ENCODE measurements around the gene ABI2.
"Not testable (repeated sequence)": the region's sequence is repeated elsewhere in the genome, so short reads cannot be mapped to it uniquely, and the experiment has no call there.

Gene ABI2

GRCh38 chr2:203360833-203361430 is 32.7 kb downstream of the ABI2 start:
- no peak for DNase-seq

- no peak for DNase-seq
These were observed 33.3 kb downstream of the ABI2 start for GRCh38 chr2:203361495-203361894.

- no peak for DNase-seq
These were observed 33.7 kb downstream of the ABI2 start for GRCh38 chr2:203361922-203362321.

DNA sequence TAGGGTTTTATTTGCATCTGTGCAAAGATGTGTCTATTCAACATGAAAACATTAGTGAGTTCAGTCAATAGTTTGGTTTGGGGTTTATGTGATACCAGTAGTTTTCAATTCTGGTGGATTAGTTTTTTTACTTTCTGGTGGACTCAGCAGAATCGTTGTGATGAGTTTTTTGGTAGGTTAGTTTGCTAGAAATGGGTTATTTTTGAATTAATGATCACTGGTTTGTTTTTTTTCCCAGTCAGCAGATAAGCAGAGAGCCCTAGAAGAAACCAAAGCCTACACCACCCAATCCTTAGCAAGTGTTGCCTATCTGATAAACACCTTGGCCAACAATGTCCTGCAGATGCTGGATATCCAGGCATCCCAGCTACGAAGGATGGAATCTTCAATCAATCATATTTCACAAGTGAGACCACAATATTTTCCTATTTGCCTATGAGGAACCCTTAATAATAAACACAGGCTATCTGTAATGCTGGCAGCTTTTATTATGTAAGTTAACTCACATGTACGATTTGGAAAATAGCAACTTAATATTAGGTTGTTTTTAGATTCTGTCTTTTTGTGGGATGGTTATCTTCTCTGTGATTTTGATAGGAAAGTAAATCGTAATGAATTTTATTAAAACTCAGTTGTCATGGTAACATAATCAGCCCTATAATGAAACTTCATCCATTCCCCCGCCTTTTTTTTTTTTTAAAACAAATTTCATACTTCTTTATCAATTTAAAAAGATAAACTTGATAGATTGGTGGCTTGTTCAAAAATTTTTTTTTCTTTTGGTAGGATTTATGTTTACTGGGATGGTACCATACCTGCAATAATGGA is 38.7 kb downstream of the ABI2 start:
- no peak for DNase-seq

GRCh38 chr2:203372706-203373105 is 44.5 kb downstream of the ABI2 start:
- DNase-seq, result not testable (repeated sequence)

GRCh38 chr2:203376173-203376572 is 48.0 kb downstream of the ABI2 start:
- no peak for DNase-seq

GRCh38 chr2:203379156-203379555 is 51.0 kb downstream of the ABI2 start:
- no peak for DNase-seq

- no peak for DNase-seq
These were observed 54.8 kb downstream of the ABI2 start for GRCh38 chr2:203383038-203383437.

DNA sequence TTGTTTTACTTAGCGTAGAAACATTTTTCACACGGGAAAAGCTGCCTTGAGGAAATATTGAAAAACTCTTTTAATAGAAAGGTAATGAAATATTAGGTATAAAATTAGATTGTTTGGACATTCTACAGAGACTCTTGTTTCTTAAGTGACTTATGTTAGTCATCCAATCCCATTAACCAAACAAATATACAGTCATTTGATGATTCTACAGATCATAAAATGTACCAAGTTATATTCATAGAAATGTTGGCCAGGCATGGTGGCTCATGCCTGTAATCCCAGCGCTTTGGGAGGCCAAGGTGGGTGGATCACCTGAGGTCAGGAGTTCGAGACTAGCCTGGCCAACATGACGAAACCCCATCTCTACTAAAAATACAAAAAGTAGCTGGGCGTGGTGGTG is 60.0 kb downstream of the ABI2 start:
- DNase-seq, result not testable (repeated sequence)

DNA sequence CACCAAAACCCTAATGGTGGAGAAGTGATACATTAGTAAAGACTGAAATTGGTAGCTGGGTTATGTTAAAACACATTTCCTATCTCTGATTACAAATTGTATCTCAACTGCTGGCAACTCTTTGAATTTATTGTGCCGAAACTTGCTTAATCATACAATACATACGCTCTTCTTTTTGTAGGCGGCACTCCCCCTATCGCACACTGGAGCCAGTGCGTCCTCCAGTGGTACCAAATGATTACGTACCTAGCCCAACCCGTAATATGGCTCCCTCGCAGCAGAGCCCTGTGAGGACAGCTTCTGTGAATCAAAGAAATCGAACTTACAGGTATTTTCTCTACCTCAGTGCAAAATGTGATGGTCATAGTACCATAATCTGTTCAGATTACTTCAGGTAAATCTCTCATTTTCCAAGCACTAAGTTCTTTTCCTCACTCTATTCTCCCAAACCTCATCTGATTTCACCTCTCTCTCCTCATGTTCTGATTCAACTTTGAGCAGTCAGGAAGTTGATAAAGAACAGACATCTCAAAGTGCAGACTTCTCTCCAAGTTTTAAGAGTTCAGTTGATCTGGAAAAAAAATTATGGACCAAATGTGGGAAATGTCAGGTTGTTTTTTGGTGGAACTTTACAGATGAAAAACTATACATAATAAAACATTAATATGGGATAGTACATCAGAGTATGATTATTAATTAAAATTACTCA is 66.5 kb downstream of the ABI2 start:
- DNase-seq, result no peak

DNA sequence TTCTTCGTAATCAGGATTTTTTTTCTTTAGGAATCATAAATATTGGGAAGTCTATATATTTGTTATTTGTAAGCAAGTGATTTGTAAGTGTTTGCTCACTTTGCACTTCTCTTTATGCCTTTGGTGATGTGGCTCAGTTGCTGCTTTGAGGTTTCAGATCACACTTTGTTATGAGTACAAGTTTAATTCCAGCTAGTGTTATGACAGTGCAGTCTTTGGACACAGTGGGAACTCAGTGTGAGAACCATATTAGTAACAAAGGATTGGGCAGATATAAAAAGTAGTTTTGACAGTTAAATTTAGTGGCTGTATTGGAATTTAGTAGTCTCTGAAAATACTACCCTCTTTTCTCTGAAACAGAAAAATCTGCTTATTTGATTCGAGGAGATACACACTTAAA is 67.7 kb downstream of the ABI2 start:
- DNase-seq, result no peak

- DNase-seq, result no peak
These were observed 68.5 kb downstream of the ABI2 start for GRCh38 chr2:203396667-203397066.

DNA sequence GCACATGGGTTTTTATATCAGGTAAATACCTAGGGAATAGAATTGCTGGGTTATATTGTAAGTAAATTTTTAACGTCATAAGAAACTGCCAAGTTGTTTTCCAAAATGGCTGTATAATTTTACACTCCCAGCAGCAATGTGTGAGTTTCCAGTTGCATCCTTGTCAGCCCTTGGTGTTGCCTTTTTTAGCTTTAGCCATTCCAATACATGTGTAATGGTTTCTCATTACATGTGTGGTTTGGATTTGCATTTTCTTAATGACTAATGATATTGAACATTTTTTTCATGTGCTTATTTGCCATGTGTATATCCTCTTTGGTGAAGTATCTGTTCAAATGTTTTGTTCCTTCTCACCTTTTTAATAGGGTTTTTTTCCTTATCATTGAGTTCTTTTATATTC is 70.8 kb downstream of the ABI2 start:
- no peak for DNase-seq

DNA sequence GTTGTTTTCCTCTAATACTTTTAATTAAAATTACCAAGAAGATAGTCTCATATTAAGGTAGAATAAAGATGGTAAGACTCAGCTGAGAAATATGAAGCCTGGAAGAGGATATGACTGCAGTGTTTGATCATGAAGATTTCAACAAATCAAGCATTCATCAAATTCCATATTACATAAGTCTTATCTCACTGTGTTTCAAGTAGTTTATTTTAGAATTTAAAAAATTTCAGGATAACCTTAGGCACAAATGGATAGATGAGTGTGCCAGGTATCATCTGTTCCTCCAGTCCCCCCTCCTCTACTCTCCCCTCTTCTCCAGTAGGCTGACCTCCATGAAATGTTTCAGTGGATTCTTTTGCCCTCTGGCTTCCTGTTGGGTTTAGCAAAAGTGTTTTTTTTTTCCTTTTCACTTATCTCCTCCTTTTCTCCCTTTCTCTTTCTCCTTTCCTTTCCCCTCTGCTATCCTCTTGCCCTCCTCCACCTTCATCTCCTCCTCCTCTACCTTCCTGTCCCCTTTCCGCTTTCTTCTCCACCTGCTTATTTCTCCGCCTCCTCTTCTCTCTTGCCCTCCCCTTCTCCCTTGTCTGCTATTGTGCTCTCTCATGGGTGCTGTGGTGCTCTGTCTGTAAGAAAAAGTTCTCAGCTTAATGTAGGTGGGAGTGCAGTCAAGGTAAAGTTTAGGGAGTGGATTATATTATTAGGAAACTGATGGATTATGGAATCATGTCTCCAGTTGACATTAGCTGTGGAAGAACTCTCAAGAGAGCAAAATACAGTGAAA is 72.8 kb downstream of the ABI2 start:
- no peak for DNase-seq

DNA sequence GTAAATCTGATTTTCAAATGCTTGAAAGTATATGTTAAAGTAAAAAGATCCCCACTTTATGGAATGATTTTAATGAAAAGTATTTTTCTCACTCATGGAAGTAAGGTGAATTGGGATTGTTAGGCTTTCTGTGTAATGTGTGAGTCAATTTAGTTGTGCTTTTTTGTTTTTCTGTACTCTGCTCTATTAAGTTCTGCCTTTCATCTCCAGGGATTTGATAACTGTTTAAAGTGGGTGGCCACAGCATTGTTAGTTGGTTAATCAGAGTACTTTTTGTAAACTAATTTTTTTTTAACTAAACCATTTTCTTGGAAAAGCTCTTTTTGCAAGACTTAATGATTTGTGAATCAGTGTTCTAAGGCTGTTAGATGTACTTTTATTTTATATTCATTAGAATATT is 76.8 kb downstream of the ABI2 start:
- DNase-seq, result no peak

GRCh38 chr2:203407496-203407895 is 79.3 kb downstream of the ABI2 start:
- DNase-seq, result no peak

- no peak for DNase-seq
These were observed 84.5 kb downstream of the ABI2 start for GRCh38 chr2:203412546-203413331.

- DNase-seq, result no peak
These were observed 85.6 kb downstream of the ABI2 start for GRCh38 chr2:203413796-203414195.

GRCh38 chr2:203418271-203418670 is 90.1 kb downstream of the ABI2 start:
- no peak for DNase-seq

DNA sequence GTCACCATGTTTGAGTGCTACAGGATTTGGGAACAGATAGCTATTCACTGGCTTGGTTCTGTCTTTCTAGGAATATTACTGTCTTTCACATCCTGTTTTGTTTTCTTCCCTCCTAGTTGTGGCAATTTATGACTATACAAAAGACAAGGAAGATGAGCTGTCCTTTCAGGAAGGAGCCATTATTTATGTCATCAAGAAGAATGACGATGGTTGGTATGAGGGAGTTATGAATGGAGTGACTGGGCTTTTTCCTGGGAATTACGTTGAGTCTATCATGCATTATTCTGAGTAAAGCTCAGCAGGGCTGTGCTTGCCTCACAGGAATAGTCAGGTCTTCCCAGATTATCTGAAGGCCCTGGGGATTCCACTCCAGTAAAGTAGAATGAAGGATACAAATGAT is 98.9 kb downstream of the ABI2 start:
- no peak for DNase-seq

- not testable (repeated sequence) for DNase-seq
These were observed 101.4 kb downstream of the ABI2 start for GRCh38 chr2:203429643-203430042.
